Neuronal stem cell (in vitro differentiated cells): ENCODE results near the gene EPB41L2.

Experiments
- DNase-seq: peaks from one replicate; pipeline ENCODE4 v3.0.0-alpha.2; 2013; ENCODE audit warnings: low spot score
- H2AFZ ChIP-seq: one replicate; pipeline ENCODE4 v1.6.1; 2013; ENCODE audit warnings: mild to moderate bottlenecking, low read length, inconsistent platforms
- H2AK5ac ChIP-seq: 2 replicates; pipeline ENCODE4 v1.6.1; 2013; ENCODE audit warnings: low read depth, mild to moderate bottlenecking, inconsistent platforms, low read length, moderate library complexity, mixed read lengths
- H2BK120ac ChIP-seq: 2 replicates; pipeline ENCODE4 v1.6.1; 2013; ENCODE audit warnings: low read depth, mild to moderate bottlenecking, inconsistent platforms, low read length, moderate library complexity, mixed read lengths
- H2BK12ac ChIP-seq: one replicate; pipeline ENCODE4 v1.6.1; 2013; ENCODE audit warnings: low read length, inconsistent platforms
- H2BK15ac ChIP-seq: 2 replicates; pipeline ENCODE4 v1.6.1; 2013; ENCODE audit warnings: mild to moderate bottlenecking, low read length, inconsistent platforms, mixed read lengths
- H2BK5ac ChIP-seq: one replicate; pipeline ENCODE4 v1.6.1; 2013; ENCODE audit warnings: inconsistent platforms, mild to moderate bottlenecking, low read length, moderate library complexity
- H3K14ac ChIP-seq: one replicate; pipeline ENCODE4 v1.6.1; 2013; ENCODE audit warnings: low read length, inconsistent platforms
- H3K18ac ChIP-seq: 2 replicates; pipeline ENCODE4 v1.6.1; 2013; ENCODE audit warnings: low read length, inconsistent platforms
- H3K23ac ChIP-seq: 2 replicates; pipeline ENCODE4 v1.6.1; 2013; ENCODE audit warnings: low read depth, mild to moderate bottlenecking, mixed read lengths, low read length, inconsistent platforms; ENCODE audit not compliant: poor library complexity
- H3K27ac ChIP-seq: replicated peaks from 3 replicates; pipeline ENCODE4 v1.5.1; 2013; ENCODE audit warnings: low read length, inconsistent platforms
- H3K27me3 ChIP-seq, 3 experiments: 2 replicates each; pipeline ENCODE4 v1.6.1; 2013; ENCODE audit warnings: low read length in 3 of 3, mild to moderate bottlenecking in 2 of 3, inconsistent platforms in 1 of 3, low read depth in 1 of 3, mixed read lengths in 1 of 3, moderate library complexity in 1 of 3; ENCODE audit not compliant: control insufficient read depth in 3 of 3, insufficient read depth in 3 of 3
- H3K36me3 ChIP-seq, 2 donors: replicated peaks in 1 of 2; 2 replicates each; pipeline ENCODE4 v1.6.1; 2013; ENCODE audit warnings: low read length in 2 of 2; ENCODE audit not compliant: control insufficient read depth in 2 of 2, insufficient read depth in 2 of 2
- H3K4ac ChIP-seq: 2 replicates; pipeline ENCODE4 v1.6.1; 2013; ENCODE audit warnings: inconsistent platforms, mild to moderate bottlenecking, low read length, moderate library complexity
- H3K4me1 ChIP-seq, 2 donors: 1 replicate in 1 of 2; 2 replicates in 1 of 2; pipeline ENCODE4 v1.6.1; 2013; ENCODE audit warnings: low read length in 2 of 2, low read depth in 1 of 2; ENCODE audit not compliant: control insufficient read depth in 2 of 2, insufficient read depth in 1 of 2
- H3K4me2 ChIP-seq: one replicate; pipeline ENCODE4 v1.6.1; 2013; ENCODE audit warnings: mild to moderate bottlenecking, low read length, inconsistent platforms; ENCODE audit not compliant: insufficient read depth, poor library complexity, severe bottlenecking
- H3K4me3 ChIP-seq, 2 donors: 2 replicates each; pipeline ENCODE4 v1.5.1; 2013; ENCODE audit warnings: low read length in 2 of 2, mild to moderate bottlenecking in 2 of 2, inconsistent platforms in 1 of 2, moderate library complexity in 1 of 2
- H3K79me1 ChIP-seq: one replicate; pipeline ENCODE4 v1.6.1; 2013; ENCODE audit warnings: low read depth, mild to moderate bottlenecking, inconsistent platforms, low read length, moderate library complexity
- H3K9ac ChIP-seq: one replicate; pipeline ENCODE4 v1.6.1; 2013; ENCODE audit warnings: mild to moderate bottlenecking, low read depth, low read length, inconsistent platforms; ENCODE audit not compliant: poor library complexity
- H3K9me3 ChIP-seq, 2 donors: replicated peaks in 1 of 2; 2 replicates each; pipeline versions ENCODE3 to v1.6.1; 2013; ENCODE audit warnings: low read length in 2 of 2, mild to moderate bottlenecking in 2 of 2, inconsistent platforms in 1 of 2, low read depth in 1 of 2, mixed read lengths in 1 of 2, moderate library complexity in 1 of 2; ENCODE audit not compliant: control insufficient read depth in 2 of 2, insufficient read depth in 1 of 2
- H4K8ac ChIP-seq: one replicate; pipeline ENCODE4 v1.6.1; 2013; ENCODE audit warnings: low read depth, mild to moderate bottlenecking, inconsistent platforms, low read length, moderate library complexity
- H4K91ac ChIP-seq: one replicate; pipeline ENCODE4 v1.6.1; 2013; ENCODE audit warnings: low read length, low read depth, mild to moderate bottlenecking, inconsistent platforms; ENCODE audit not compliant: poor library complexity
- WGBS, 2 donors: extraction: QIAGEN DNeasy Blood & Tissue Kit; methylation state at CpG; one replicate each; pipeline ENCODE4 v1.1.7; 2013; ENCODE audit warnings: missing lambda C conversion rate in 2 of 2, mixed read lengths in 1 of 2; ENCODE audit not compliant: insufficient read length in 2 of 2, insufficient replicate concordance in 1 of 2; ENCODE audit errors: extremely low coverage in 2 of 2; 5-methylcytosine and 5-hydroxymethylcytosine counted together

EPB41L2 gene

GRCh38 chr6:130936933-130937332, 126.1 kb downstream of the EPB41L2 start:
- no peak overlapping the region for H2BK15ac ChIP-seq
- no peak overlapping the region for H3K4me3 ChIP-seq
- no peak overlapping the region for H3K4ac ChIP-seq
- H3K9me3 ChIP-seq, result no peaks in the 10 kb centered on the region
- peak overlapping the region; percentile 44 for H3K27ac ChIP-seq
- no peak overlapping the region for H2AFZ ChIP-seq
- no peak overlapping the region for H2BK12ac ChIP-seq
- H3K79me1 ChIP-seq, result no peaks in the 10 kb centered on the region
- no peak overlapping the region for H4K91ac ChIP-seq
- no peak overlapping the region for H2BK5ac ChIP-seq
- peaks cover 14 to 16% of the 10 kb centered on the region in 2 donors for H3K4me1 ChIP-seq
- H3K9ac ChIP-seq, result no peak overlapping the region
- no peak overlapping the region for H3K23ac ChIP-seq
- H2BK120ac ChIP-seq, result no peak overlapping the region
- no peak overlapping the region for H3K18ac ChIP-seq
- H3K27me3 ChIP-seq, result no peaks in the 10 kb centered on the region
- no peak overlapping the region for H2AK5ac ChIP-seq
- H3K4me2 ChIP-seq, result no peak overlapping the region
- no peak for DNase-seq
- no CpG with 5 or more reads among the region's 5 CpGs for WGBS, 2 donors
- H3K36me3 ChIP-seq, result no peaks in the 10 kb centered on the region
- no peak overlapping the region for H4K8ac ChIP-seq
- H3K14ac ChIP-seq, result no peak overlapping the region

GRCh38 chr6:130935978-130936377, 127.1 kb downstream of the EPB41L2 start:
- Histone ChIP-seq H2AFZ (no peak overlapping the region), H3K27ac (no peak overlapping the region), H3K4me3 (no peak overlapping the region)

GRCh38 chr6:130934848-130935585, 128.0 kb downstream of the EPB41L2 start:
- no CpG with 5 or more reads among the region's 4 CpGs for WGBS, 2 donors
- Histone ChIP-seq H4K91ac (no peak overlapping the region), H3K18ac (no peak overlapping the region), H3K27ac (no peak overlapping the region), H3K23ac (no peak overlapping the region), H3K4ac (no peak overlapping the region), H3K36me3 (no peaks in the 10 kb centered on the region), H2BK15ac (no peak overlapping the region), H3K14ac (no peak overlapping the region), H3K27me3 (no peaks in the 10 kb centered on the region), H4K8ac (no peak overlapping the region), H3K9ac (no peak overlapping the region), H2AK5ac (no peak overlapping the region), H3K4me2 (no peak overlapping the region), H2BK120ac (no peak overlapping the region), H2BK12ac (no peak overlapping the region), H3K4me1 (peaks cover 14 to 16% of the 10 kb centered on the region in 2 donors), H3K9me3 (peaks cover 0 to 11% of the 10 kb centered on the region in 2 donors), H3K4me3 (no peak overlapping the region), H2AFZ (no peak overlapping the region), H3K79me1 (no peaks in the 10 kb centered on the region), H2BK5ac (no peak overlapping the region)
- no peak for DNase-seq

More at GRCh38 chr6:130935978-130936377, 127.1 kb downstream of the EPB41L2 start:
- no peak overlapping the region for H3K4ac ChIP-seq
- H3K4me1 ChIP-seq, result peaks cover 14 to 16% of the 10 kb centered on the region in 2 donors
- no peak overlapping the region for H3K14ac ChIP-seq
- H4K8ac ChIP-seq, result no peak overlapping the region
- peaks cover 0 to 9% of the 10 kb centered on the region in 2 donors for H3K9me3 ChIP-seq
- no peak overlapping the region for H2BK5ac ChIP-seq
- no peak overlapping the region for H2BK120ac ChIP-seq
- no peak overlapping the region for H3K23ac ChIP-seq
- no peaks in the 10 kb centered on the region for H3K79me1 ChIP-seq
- no peak overlapping the region for H3K9ac ChIP-seq
- H2BK15ac ChIP-seq, result no peak overlapping the region
- H3K27me3 ChIP-seq, result no peaks in the 10 kb centered on the region
- H2BK12ac ChIP-seq, result no peak overlapping the region
- H3K18ac ChIP-seq, result no peak overlapping the region
- H3K36me3 ChIP-seq, result no peaks in the 10 kb centered on the region
- no peak for DNase-seq
- no peak overlapping the region for H4K91ac ChIP-seq
- no peak overlapping the region for H3K4me2 ChIP-seq
- no peak overlapping the region for H2AK5ac ChIP-seq

- Histone ChIP-seq H2BK12ac (no peak overlapping the region), H3K9ac (peak overlapping the region; percentile 50), H4K91ac (no peak overlapping the region), H3K4me2 (peak overlapping the region; percentile 45), H2BK5ac (no peak overlapping the region), H3K27me3 (no peaks in the 10 kb centered on the region), H3K27ac (peak overlapping the region; percentile 52), H2BK15ac (no peak overlapping the region), H4K8ac (no peak overlapping the region), H3K23ac (no peak overlapping the region), H3K9me3 (peaks cover 0 to 21% of the 10 kb centered on the region in 2 donors), H3K79me1 (peaks cover 3% of the 10 kb centered on the region), H2AFZ (peak overlapping the region; percentile 23), H3K36me3 (no peaks in the 10 kb centered on the region), H3K4ac (no peak overlapping the region), H3K4me3 (no peak overlapping the region), H2AK5ac (no peak overlapping the region), H3K14ac (no peak overlapping the region), H2BK120ac (no peak overlapping the region), H3K18ac (peak overlapping the region; percentile 91), H3K4me1 (peaks cover 14 to 19% of the 10 kb centered on the region in 2 donors)
- no CpG with 5 or more reads among the region's 6 CpGs for WGBS, 2 donors
- no peak for DNase-seq
These were observed 129.3 kb downstream of the EPB41L2 start for GRCh38 chr6:130933712-130934200.
